Neuronal stem cell (in vitro differentiated cells): ENCODE measurements around the gene NTN5.

ENCODE experiments used
- DNase-seq: peaks from one replicate; pipeline ENCODE4 v3.0.0-alpha.2; 2013; ENCODE audit warnings: low spot score
- H2AFZ ChIP-seq: one replicate; pipeline ENCODE4 v1.6.1; 2013; ENCODE audit warnings: mild to moderate bottlenecking, low read length, inconsistent platforms
- H2AK5ac ChIP-seq: 2 replicates; pipeline ENCODE4 v1.6.1; 2013; ENCODE audit warnings: low read depth, mild to moderate bottlenecking, inconsistent platforms, low read length, moderate library complexity, mixed read lengths
- H2BK120ac ChIP-seq: 2 replicates; pipeline ENCODE4 v1.6.1; 2013; ENCODE audit warnings: low read depth, mild to moderate bottlenecking, inconsistent platforms, low read length, moderate library complexity, mixed read lengths
- H2BK12ac ChIP-seq: one replicate; pipeline ENCODE4 v1.6.1; 2013; ENCODE audit warnings: low read length, inconsistent platforms
- H2BK15ac ChIP-seq: 2 replicates; pipeline ENCODE4 v1.6.1; 2013; ENCODE audit warnings: mild to moderate bottlenecking, low read length, inconsistent platforms, mixed read lengths
- H2BK5ac ChIP-seq: one replicate; pipeline ENCODE4 v1.6.1; 2013; ENCODE audit warnings: inconsistent platforms, mild to moderate bottlenecking, low read length, moderate library complexity
- H3K14ac ChIP-seq: one replicate; pipeline ENCODE4 v1.6.1; 2013; ENCODE audit warnings: low read length, inconsistent platforms
- H3K18ac ChIP-seq: 2 replicates; pipeline ENCODE4 v1.6.1; 2013; ENCODE audit warnings: low read length, inconsistent platforms
- H3K23ac ChIP-seq: 2 replicates; pipeline ENCODE4 v1.6.1; 2013; ENCODE audit warnings: low read depth, mild to moderate bottlenecking, mixed read lengths, low read length, inconsistent platforms; ENCODE audit not compliant: poor library complexity
- H3K27ac ChIP-seq: replicated peaks from 3 replicates; pipeline ENCODE4 v1.5.1; 2013; ENCODE audit warnings: low read length, inconsistent platforms
- H3K27me3 ChIP-seq, 3 experiments: 2 replicates each; pipeline ENCODE4 v1.6.1; 2013; ENCODE audit warnings: low read length in 3 of 3, mild to moderate bottlenecking in 2 of 3, inconsistent platforms in 1 of 3, low read depth in 1 of 3, mixed read lengths in 1 of 3, moderate library complexity in 1 of 3; ENCODE audit not compliant: control insufficient read depth in 3 of 3, insufficient read depth in 3 of 3
- H3K36me3 ChIP-seq, 2 donors: replicated peaks in 1 of 2; 2 replicates each; pipeline ENCODE4 v1.6.1; 2013; ENCODE audit warnings: low read length in 2 of 2; ENCODE audit not compliant: control insufficient read depth in 2 of 2, insufficient read depth in 2 of 2
- H3K4ac ChIP-seq: 2 replicates; pipeline ENCODE4 v1.6.1; 2013; ENCODE audit warnings: inconsistent platforms, mild to moderate bottlenecking, low read length, moderate library complexity
- H3K4me1 ChIP-seq, 2 donors: 1 replicate in 1 of 2; 2 replicates in 1 of 2; pipeline ENCODE4 v1.6.1; 2013; ENCODE audit warnings: low read length in 2 of 2, low read depth in 1 of 2; ENCODE audit not compliant: control insufficient read depth in 2 of 2, insufficient read depth in 1 of 2
- H3K4me2 ChIP-seq: one replicate; pipeline ENCODE4 v1.6.1; 2013; ENCODE audit warnings: mild to moderate bottlenecking, low read length, inconsistent platforms; ENCODE audit not compliant: insufficient read depth, poor library complexity, severe bottlenecking
- H3K4me3 ChIP-seq, 2 donors: 2 replicates each; pipeline ENCODE4 v1.5.1; 2013; ENCODE audit warnings: low read length in 2 of 2, mild to moderate bottlenecking in 2 of 2, inconsistent platforms in 1 of 2, moderate library complexity in 1 of 2
- H3K79me1 ChIP-seq: one replicate; pipeline ENCODE4 v1.6.1; 2013; ENCODE audit warnings: low read depth, mild to moderate bottlenecking, inconsistent platforms, low read length, moderate library complexity
- H3K9ac ChIP-seq: one replicate; pipeline ENCODE4 v1.6.1; 2013; ENCODE audit warnings: mild to moderate bottlenecking, low read depth, low read length, inconsistent platforms; ENCODE audit not compliant: poor library complexity
- H3K9me3 ChIP-seq, 2 donors: replicated peaks in 1 of 2; 2 replicates each; pipeline versions ENCODE3 to v1.6.1; 2013; ENCODE audit warnings: low read length in 2 of 2, mild to moderate bottlenecking in 2 of 2, inconsistent platforms in 1 of 2, low read depth in 1 of 2, mixed read lengths in 1 of 2, moderate library complexity in 1 of 2; ENCODE audit not compliant: control insufficient read depth in 2 of 2, insufficient read depth in 1 of 2
- H4K8ac ChIP-seq: one replicate; pipeline ENCODE4 v1.6.1; 2013; ENCODE audit warnings: low read depth, mild to moderate bottlenecking, inconsistent platforms, low read length, moderate library complexity
- H4K91ac ChIP-seq: one replicate; pipeline ENCODE4 v1.6.1; 2013; ENCODE audit warnings: low read length, low read depth, mild to moderate bottlenecking, inconsistent platforms; ENCODE audit not compliant: poor library complexity
- WGBS, 2 donors: extraction: QIAGEN DNeasy Blood & Tissue Kit; methylation state at CpG; one replicate each; pipeline ENCODE4 v1.1.7; 2013; ENCODE audit warnings: missing lambda C conversion rate in 2 of 2, mixed read lengths in 1 of 2; ENCODE audit not compliant: insufficient read length in 2 of 2, insufficient replicate concordance in 1 of 2; ENCODE audit errors: extremely low coverage in 2 of 2; 5-methylcytosine and 5-hydroxymethylcytosine counted together

The NTN5 gene

GRCh38 chr19:48713864-48714755, 41.3 kb upstream of the NTN5 start:
- H2BK15ac ChIP-seq: peak overlapping the region; percentile 94
- peak overlapping the region; percentile 92 for H3K18ac ChIP-seq
- peak overlapping the region; percentile 87 for H2BK5ac ChIP-seq
- no peak overlapping the region for H2BK12ac ChIP-seq
- H4K8ac ChIP-seq: no peak overlapping the region
- peak overlapping the region; percentile 89 for H3K27ac ChIP-seq
- H3K23ac ChIP-seq: peak overlapping the region; percentile 85
- peaks cover 25 to 27% of the 10 kb centered on the region in 2 donors for H3K4me1 ChIP-seq
- H2AFZ ChIP-seq: peak overlapping the region; percentile 95
- peak; percentile 100 for DNase-seq
- H3K79me1 ChIP-seq: no peaks in the 10 kb centered on the region
- peak overlapping the region; percentile 86 for H3K9ac ChIP-seq
- no peaks in the 10 kb centered on the region for H3K36me3 ChIP-seq
- H3K4ac ChIP-seq: peak overlapping the region; percentile 55
- no peak overlapping the region for H2BK120ac ChIP-seq
- no peaks in the 10 kb centered on the region for H3K27me3 ChIP-seq
- peak overlapping the region; percentile 93 for H2AK5ac ChIP-seq
- peak overlapping the region; percentile 66 to 99 for H3K4me3 ChIP-seq
- no CpG with 5 or more reads among the region's 67 CpGs for WGBS, 2 donors
- no peaks in the 10 kb centered on the region for H3K9me3 ChIP-seq
- peak overlapping the region; percentile 31 for H3K14ac ChIP-seq
- no peak overlapping the region for H4K91ac ChIP-seq
- peak overlapping the region; percentile 99 for H3K4me2 ChIP-seq

GRCh38 chr19:48713041-48713863, 40.4 kb upstream of the NTN5 start:
- peaks cover 17 to 19% of the 10 kb centered on the region in 2 donors for H3K4me1 ChIP-seq
- peak overlapping the region; percentile 66 to 99 for H3K4me3 ChIP-seq
- H2AFZ ChIP-seq: peak overlapping the region; percentile 92
- peak overlapping the region; percentile 92 for H3K18ac ChIP-seq
- H2BK15ac ChIP-seq: peak overlapping the region; percentile 79
- H3K79me1 ChIP-seq: no peaks in the 10 kb centered on the region
- H2BK12ac ChIP-seq: no peak overlapping the region
- H4K91ac ChIP-seq: no peak overlapping the region
- H3K9ac ChIP-seq: peak overlapping the region; percentile 86
- no peak overlapping the region for H3K4ac ChIP-seq
- no peak overlapping the region for H2BK120ac ChIP-seq
- H3K27me3 ChIP-seq: no peaks in the 10 kb centered on the region
- H3K9me3 ChIP-seq: no peaks in the 10 kb centered on the region
- H3K4me2 ChIP-seq: peak overlapping the region; percentile 99
- no peak overlapping the region for H3K27ac ChIP-seq
- WGBS, 2 donors: no CpG with 5 or more reads among the region's 25 CpGs
- H3K23ac ChIP-seq: peak overlapping the region; percentile 85
- no peak overlapping the region for H4K8ac ChIP-seq
- no peak for DNase-seq
- H3K14ac ChIP-seq: peak overlapping the region; percentile 47
- peak overlapping the region; percentile 87 for H2BK5ac ChIP-seq
- no peaks in the 10 kb centered on the region for H3K36me3 ChIP-seq
- H2AK5ac ChIP-seq: peak overlapping the region; percentile 50

GRCh38 chr19:48711106-48711662, 38.4 kb upstream of the NTN5 start:
- Histone ChIP-seq H3K23ac (no peak overlapping the region), H3K14ac (no peak overlapping the region), H3K27me3 (no peaks in the 10 kb centered on the region), H3K79me1 (no peaks in the 10 kb centered on the region), H4K91ac (no peak overlapping the region), H2BK15ac (no peak overlapping the region), H2AK5ac (no peak overlapping the region), H2BK5ac (no peak overlapping the region), H2BK12ac (no peak overlapping the region), H3K4me2 (no peak overlapping the region), H3K9me3 (no peaks in the 10 kb centered on the region), H3K18ac (no peak overlapping the region), H2BK120ac (no peak overlapping the region), H2AFZ (no peak overlapping the region), H3K27ac (no peak overlapping the region), H3K4me1 (peaks cover 11 to 12% of the 10 kb centered on the region in 2 donors), H3K9ac (no peak overlapping the region), H4K8ac (no peak overlapping the region), H3K36me3 (no peaks in the 10 kb centered on the region), H3K4me3 (no peak overlapping the region), H3K4ac (no peak overlapping the region)
- no CpG with 5 or more reads among the region's 4 CpGs for WGBS, 2 donors
- DNase-seq: no peak
